IPS DF 4.7 (cell line): ENCODE data around the gene ARHGEF16.

Experiments used
- DNase-seq: peaks from one replicate; pipeline ENCODE4 v3.0.0-alpha.2; 2013; ENCODE audit warnings: low spot score; ENCODE audit errors: extremely low read depth

ARHGEF16 gene

GRCh38 chr1:3438661-3439180, 15.7 kb upstream of the ARHGEF16 start:
- DNase-seq = no peak

- no peak for DNase-seq
Observed at GRCh38 chr1:3439346-3440299, 14.8 kb upstream of the ARHGEF16 start.

GRCh38 chr1:3440300-3440681, 14.2 kb upstream of the ARHGEF16 start:
- no peak for DNase-seq

GRCh38 chr1:3440711-3441409, 13.6 kb upstream of the ARHGEF16 start:
- DNase-seq = no peak

GRCh38 chr1:3441410-3441847, 13.0 kb upstream of the ARHGEF16 start:
- DNase-seq = no peak

- no peak for DNase-seq
Observed at GRCh38 chr1:3441880-3442279, 12.6 kb upstream of the ARHGEF16 start.

GRCh38 chr1:3442331-3442730, 12.1 kb upstream of the ARHGEF16 start:
- no peak for DNase-seq

- no peak for DNase-seq
Observed at GRCh38 chr1:3442901-3443300, 11.6 kb upstream of the ARHGEF16 start.

GRCh38 chr1:3443807-3444206, 10.7 kb upstream of the ARHGEF16 start:
- DNase-seq = no peak

GRCh38 chr1:3444298-3444697, 10.2 kb upstream of the ARHGEF16 start:
- no peak for DNase-seq

- DNase-seq = no peak
Observed at GRCh38 chr1:3444736-3445135, 9.7 kb upstream of the ARHGEF16 start.

- DNase-seq = no peak
Observed at GRCh38 chr1:3450202-3450863, 4.1 kb upstream of the ARHGEF16 start.

GRCh38 chr1:3450983-3451382, 3.5 kb upstream of the ARHGEF16 start:
- DNase-seq = no peak

- no peak for DNase-seq
Observed at GRCh38 chr1:3451994-3452865, 2.2 kb upstream of the ARHGEF16 start.

GRCh38 chr1:3452866-3453175, 1.6 kb upstream of the ARHGEF16 start:
- no peak for DNase-seq

GRCh38 chr1:3453203-3453761, 1.2 kb upstream of the ARHGEF16 start:
- no peak for DNase-seq

- DNase-seq = no peak
Observed at GRCh38 chr1:3454811-3455618, 550 bp downstream of the ARHGEF16 start.

- no peak for DNase-seq
Observed at GRCh38 chr1:3455670-3456448, 1.4 kb downstream of the ARHGEF16 start.

- no peak for DNase-seq
Observed at GRCh38 chr1:3456449-3456963, 2.0 kb downstream of the ARHGEF16 start.
